Measurements from ENCODE around the gene TMEM140. TPM values are rescaled to one million over a fixed set of nuclear protein-coding genes. Genes with fewer than 3 reads are reported as not detected.

Gene TMEM140
- total RNA-seq, 3 donors from 2014 or later, result 4.2 to 6.6 (median 6.4) TPM

Other genes with a start within 250 kb of the TMEM140 start
- gene AGBL3, start 161.6 kb upstream of the TMEM140 start, total RNA-seq, result 1 to 10 TPM; 1.2 to 2.7 (median 2.1) TPM
- 10 to 100 TPM; 58.7 to 59.4 (median 59.3) TPM for gene CYREN, start 22.6 kb downstream of the TMEM140 start, total RNA-seq
- gene WDR91, start 63.5 kb downstream of the TMEM140 start, total RNA-seq, result 10 to 100 TPM; 17.9 to 20.1 (median 19.7) TPM
- not detected for gene STRA8, start 85.8 kb downstream of the TMEM140 start, total RNA-seq